ENCODE measurements around the gene CCDC88A.
"Not testable (repeated sequence)": the region's sequence is repeated elsewhere in the genome, so short reads cannot be mapped to it uniquely, and the experiment has no call there.

CCDC88A gene

DNA sequence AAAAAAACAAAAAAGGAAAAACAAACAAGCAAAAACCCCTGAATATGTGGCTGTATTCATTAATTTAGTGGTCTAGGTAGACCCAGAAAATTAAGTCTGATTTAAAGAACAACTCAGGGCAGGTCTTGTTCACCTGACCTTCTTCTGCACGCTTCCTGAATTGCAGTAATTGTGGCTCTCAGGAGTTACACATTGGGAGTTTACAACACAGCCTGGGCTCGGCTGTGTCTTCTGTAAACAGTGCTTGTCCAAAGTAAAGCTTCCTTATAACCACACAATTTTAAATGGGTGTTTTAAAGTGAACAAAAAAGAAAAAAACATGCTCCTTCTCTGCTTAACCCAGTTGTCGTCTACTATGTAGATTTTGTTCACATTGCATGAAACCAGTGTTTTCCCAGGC lies 142.3 kb downstream of the CCDC88A start:
- Histone ChIP-seq H3K9ac (ENCODE audit: low read length) (no peak overlapping the region), H3K27me3 (ENCODE audit: insufficient read depth, low read length) (no peaks in the 10 kb centered on the region), H3F3A (ENCODE audit: insufficient read depth, low read length) (no peaks in the 10 kb centered on the region), H3K4me1 (ENCODE audit: insufficient read depth, low read length, severe bottlenecking) (peaks cover 6% of the 10 kb centered on the region), H3K4me3 (ENCODE audit: low read depth, low read length, poor library complexity, severe bottlenecking) (no peak overlapping the region), H4K20me1 (ENCODE audit: insufficient read depth, low read length) (no peaks in the 10 kb centered on the region), H3K79me2 (ENCODE audit: insufficient read depth, low read length) (no peaks in the 10 kb centered on the region), H3K36me3 (ENCODE audit: insufficient read depth, low read length) (no peaks in the 10 kb centered on the region), H2AFZ (ENCODE audit: low read length) (no peak overlapping the region), H3K27ac (ENCODE audit: low read depth, low read length, poor library complexity, severe bottlenecking) (no peak overlapping the region), H3K9me2 (ENCODE audit: low read depth, low read length) (no peaks in the 10 kb centered on the region), H3K4me2 (ENCODE audit: low read length) (no peak overlapping the region), H3K9me3 (ENCODE audit: low read length) (no peaks in the 10 kb centered on the region)
- no peak for TF ChIP-seq EZH2 (IDR thresholded peaks at IDR 0.05; ENCODE audit: borderline replicate concordance, low read length)
- TF ChIP-seq, protein P1, sequence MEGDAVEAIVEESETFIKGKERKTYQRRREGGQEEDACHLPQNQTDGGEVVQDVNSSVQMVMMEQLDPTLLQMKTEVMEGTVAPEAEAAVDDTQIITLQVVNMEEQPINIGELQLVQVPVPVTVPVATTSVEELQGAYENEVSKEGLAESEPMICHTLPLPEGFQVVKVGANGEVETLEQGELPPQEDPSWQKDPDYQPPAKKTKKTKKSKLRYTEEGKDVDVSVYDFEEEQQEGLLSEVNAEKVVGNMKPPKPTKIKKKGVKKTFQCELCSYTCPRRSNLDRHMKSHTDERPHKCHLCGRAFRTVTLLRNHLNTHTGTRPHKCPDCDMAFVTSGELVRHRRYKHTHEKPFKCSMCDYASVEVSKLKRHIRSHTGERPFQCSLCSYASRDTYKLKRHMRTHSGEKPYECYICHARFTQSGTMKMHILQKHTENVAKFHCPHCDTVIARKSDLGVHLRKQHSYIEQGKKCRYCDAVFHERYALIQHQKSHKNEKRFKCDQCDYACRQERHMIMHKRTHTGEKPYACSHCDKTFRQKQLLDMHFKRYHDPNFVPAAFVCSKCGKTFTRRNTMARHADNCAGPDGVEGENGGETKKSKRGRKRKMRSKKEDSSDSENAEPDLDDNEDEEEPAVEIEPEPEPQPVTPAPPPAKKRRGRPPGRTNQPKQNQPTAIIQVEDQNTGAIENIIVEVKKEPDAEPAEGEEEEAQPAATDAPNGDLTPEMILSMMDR (IDR thresholded peaks at IDR 0.05; ENCODE audit: low read length), result no peak

DNA sequence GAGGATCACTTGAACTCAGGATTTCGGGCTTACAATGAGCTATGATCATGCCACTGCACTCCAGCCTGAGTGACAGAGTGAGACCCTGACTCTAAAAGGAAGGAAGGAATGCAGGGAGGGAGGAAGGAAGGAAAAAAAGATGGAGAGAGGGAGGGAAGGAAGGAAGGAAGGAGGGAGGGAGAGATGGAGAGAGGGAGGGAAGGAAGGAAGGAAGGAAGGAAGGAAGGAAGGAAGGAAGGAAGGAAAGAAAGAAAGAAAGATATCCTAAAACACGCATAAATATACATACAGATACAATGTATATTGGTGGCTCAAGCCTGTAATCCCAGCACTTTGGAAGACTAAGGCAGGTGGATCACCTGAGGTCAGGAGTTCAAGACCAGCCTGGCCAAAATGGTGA lies 145.3 kb downstream of the CCDC88A start:
- H3K27me3 ChIP-seq (ENCODE audit: insufficient read depth, low read length); H3K27ac ChIP-seq (ENCODE audit: low read depth, low read length, poor library complexity, severe bottlenecking): not testable (repeated sequence)

DNA sequence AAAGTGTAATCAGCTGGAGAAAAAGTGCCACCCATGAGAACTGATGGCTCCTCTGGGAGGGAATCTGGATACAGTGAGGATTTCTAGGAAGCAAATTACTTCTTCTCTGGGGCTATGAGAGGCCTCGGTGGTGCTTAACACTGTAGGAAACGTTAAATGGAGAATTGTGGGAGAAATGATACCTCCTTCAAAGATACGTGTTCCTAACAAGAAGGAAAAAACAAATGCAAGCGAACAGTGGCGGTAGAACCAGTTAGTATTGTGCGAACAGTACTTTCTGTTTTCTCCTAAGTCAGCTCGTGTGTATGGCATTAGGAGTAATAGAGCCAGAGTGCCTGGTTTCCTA lies 150.0 kb downstream of the CCDC88A start:
- no peaks in the 10 kb centered on the region for H4K20me1 ChIP-seq (ENCODE audit: insufficient read depth, low read length)
- no peaks in the 10 kb centered on the region for H3K9me3 ChIP-seq (ENCODE audit: low read length)
- H3K36me3 ChIP-seq (ENCODE audit: insufficient read depth, low read length), result peaks cover 24% of the 10 kb centered on the region
- H3K79me2 ChIP-seq (ENCODE audit: insufficient read depth, low read length), result no peaks in the 10 kb centered on the region
- H3K27me3 ChIP-seq (ENCODE audit: insufficient read depth, low read length), result no peaks in the 10 kb centered on the region
- TF ChIP-seq, protein P1 (IDR thresholded peaks at IDR 0.05; ENCODE audit: low read length), result no peak
- TF ChIP-seq EZH2 (IDR thresholded peaks at IDR 0.05; ENCODE audit: borderline replicate concordance, low read length), result no peak
- H3K4me3 ChIP-seq (ENCODE audit: low read depth, low read length, poor library complexity, severe bottlenecking), result peak overlapping the region; percentile 96
- peak overlapping the region; percentile 29 for H3K27ac ChIP-seq (ENCODE audit: low read depth, low read length, poor library complexity, severe bottlenecking)
- H2AFZ ChIP-seq (ENCODE audit: low read length), result peak overlapping the region; percentile 94
- no peaks in the 10 kb centered on the region for H3F3A ChIP-seq (ENCODE audit: insufficient read depth, low read length)
- peaks cover 17% of the 10 kb centered on the region for H3K4me1 ChIP-seq (ENCODE audit: insufficient read depth, low read length, severe bottlenecking)
- peak overlapping the region; percentile 83 for H3K4me2 ChIP-seq (ENCODE audit: low read length)
- H3K9me2 ChIP-seq (ENCODE audit: low read depth, low read length), result no peaks in the 10 kb centered on the region
- peak overlapping the region; percentile 95 for H3K9ac ChIP-seq (ENCODE audit: low read length)

More for the DNA sequence above, 145.3 kb downstream of the CCDC88A start:
- not testable (repeated sequence) for H3K4me3 ChIP-seq (ENCODE audit: low read depth, low read length, poor library complexity, severe bottlenecking); H2AFZ ChIP-seq (ENCODE audit: low read length); H3F3A ChIP-seq (ENCODE audit: insufficient read depth, low read length); H3K4me2 ChIP-seq (ENCODE audit: low read length); H3K79me2 ChIP-seq (ENCODE audit: insufficient read depth, low read length); H3K9me3 ChIP-seq (ENCODE audit: low read length); H3K9me2 ChIP-seq (ENCODE audit: low read depth, low read length); H4K20me1 ChIP-seq (ENCODE audit: insufficient read depth, low read length); H3K36me3 ChIP-seq (ENCODE audit: insufficient read depth, low read length); H3K9ac ChIP-seq (ENCODE audit: low read length); H3K4me1 ChIP-seq (ENCODE audit: insufficient read depth, low read length, severe bottlenecking)

DNA sequence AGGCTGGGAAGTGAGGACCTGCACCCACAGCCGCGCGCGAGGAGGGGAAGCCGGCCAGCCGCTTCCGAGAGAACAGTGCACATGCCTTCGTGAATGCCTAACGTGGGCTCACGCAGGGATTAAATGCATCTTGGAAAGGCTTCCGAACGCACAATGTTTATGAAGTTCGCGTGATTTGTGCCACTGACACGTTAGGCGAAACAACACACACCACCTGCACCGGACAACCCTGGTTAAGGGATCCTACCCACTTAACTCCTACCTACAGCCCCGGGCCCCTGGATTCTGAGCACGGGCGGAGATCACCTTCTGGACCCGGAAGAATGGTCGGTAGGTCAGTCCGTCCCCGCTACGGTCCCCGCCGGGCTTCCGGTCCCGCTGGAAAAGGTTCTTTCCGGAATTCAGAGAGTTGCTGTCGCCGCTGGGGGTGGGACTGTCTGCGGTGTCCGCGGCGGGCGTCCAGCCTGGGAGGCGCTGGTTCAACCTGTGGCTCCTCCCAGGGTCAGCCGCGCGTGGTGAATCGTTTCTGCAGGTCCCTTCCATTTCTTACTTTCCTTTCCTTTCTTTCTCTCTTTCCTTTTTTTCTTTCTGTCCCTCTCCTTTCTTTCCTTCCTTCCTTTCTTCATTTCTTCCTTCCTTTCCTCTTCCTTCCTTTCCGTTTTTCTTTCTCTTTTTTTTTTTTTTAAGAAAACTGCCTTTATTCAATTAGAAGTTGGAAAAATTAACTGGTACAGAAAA lies 150.6 kb downstream of the CCDC88A start, which contains the start of gene MTIF2:
TSS of gene MTIF2 (minus strand) at position 325 of the 738 bp plus-strand sequence. CDS start 5,373 bp downstream, outside the sequence.
- H3F3A ChIP-seq (ENCODE audit: insufficient read depth, low read length), result no peaks in the 10 kb centered on the region
- H3K4me1 ChIP-seq (ENCODE audit: insufficient read depth, low read length, severe bottlenecking), result peaks cover 17% of the 10 kb centered on the region
- no peaks in the 10 kb centered on the region for H3K79me2 ChIP-seq (ENCODE audit: insufficient read depth, low read length)
- H3K27ac ChIP-seq (ENCODE audit: low read depth, low read length, poor library complexity, severe bottlenecking), result peak within 1 kb of the TSS; percentile 61
- peak within 1 kb of the TSS; percentile 96 for H3K4me3 ChIP-seq (ENCODE audit: low read depth, low read length, poor library complexity, severe bottlenecking)
- H3K9ac ChIP-seq (ENCODE audit: low read length), result peak within 1 kb of the TSS; percentile 95
- H4K20me1 ChIP-seq (ENCODE audit: insufficient read depth, low read length), result no peaks in the 10 kb centered on the region
- H3K9me3 ChIP-seq (ENCODE audit: low read length), result no peaks in the 10 kb centered on the region
- no peaks in the 10 kb centered on the region for H3K27me3 ChIP-seq (ENCODE audit: insufficient read depth, low read length)
- peaks cover 29% of the 10 kb centered on the region for H3K36me3 ChIP-seq (ENCODE audit: insufficient read depth, low read length)
- H2AFZ ChIP-seq (ENCODE audit: low read length), result peak within 1 kb of the TSS; percentile 94
- H3K9me2 ChIP-seq (ENCODE audit: low read depth, low read length), result no peaks in the 10 kb centered on the region
- peak within 1 kb of the TSS; percentile 83 for H3K4me2 ChIP-seq (ENCODE audit: low read length)
- TF ChIP-seq, protein P1 (IDR thresholded peaks at IDR 0.05; ENCODE audit: low read length), result no peak
- TF ChIP-seq EZH2 (IDR thresholded peaks at IDR 0.05; ENCODE audit: borderline replicate concordance, low read length), result no peak
